Peyer's patch (tissue), 4 donors: Measurements from ENCODE around the gene ZSCAN21.

Source experiments
- POLR2A ChIP-seq, 2 donors: fragments of 450-650 bp; IDR thresholded peaks; one replicate each; pipeline ENCODE4 v1.5.1; 2017; ENCODE audit warnings: antibody characterized with exemption in 2 of 2, mild to moderate bottlenecking in 2 of 2, moderate library complexity in 2 of 2
- TF ChIP-seq, protein P1 (sequence below), 6 experiments: fragments of 450-650 bp in 4 of 6; fragments of 200-600 bp in 2 of 6; sonication (generic) in 1 of 6; IDR thresholded peaks; one replicate each; pipeline ENCODE4 v1.5.1; 2017 to 2019; ENCODE audit warnings: antibody characterized with exemption in 6 of 6, mild to moderate bottlenecking in 3 of 6, moderate library complexity in 1 of 6

- TF ChIP-seq, protein P1, sequence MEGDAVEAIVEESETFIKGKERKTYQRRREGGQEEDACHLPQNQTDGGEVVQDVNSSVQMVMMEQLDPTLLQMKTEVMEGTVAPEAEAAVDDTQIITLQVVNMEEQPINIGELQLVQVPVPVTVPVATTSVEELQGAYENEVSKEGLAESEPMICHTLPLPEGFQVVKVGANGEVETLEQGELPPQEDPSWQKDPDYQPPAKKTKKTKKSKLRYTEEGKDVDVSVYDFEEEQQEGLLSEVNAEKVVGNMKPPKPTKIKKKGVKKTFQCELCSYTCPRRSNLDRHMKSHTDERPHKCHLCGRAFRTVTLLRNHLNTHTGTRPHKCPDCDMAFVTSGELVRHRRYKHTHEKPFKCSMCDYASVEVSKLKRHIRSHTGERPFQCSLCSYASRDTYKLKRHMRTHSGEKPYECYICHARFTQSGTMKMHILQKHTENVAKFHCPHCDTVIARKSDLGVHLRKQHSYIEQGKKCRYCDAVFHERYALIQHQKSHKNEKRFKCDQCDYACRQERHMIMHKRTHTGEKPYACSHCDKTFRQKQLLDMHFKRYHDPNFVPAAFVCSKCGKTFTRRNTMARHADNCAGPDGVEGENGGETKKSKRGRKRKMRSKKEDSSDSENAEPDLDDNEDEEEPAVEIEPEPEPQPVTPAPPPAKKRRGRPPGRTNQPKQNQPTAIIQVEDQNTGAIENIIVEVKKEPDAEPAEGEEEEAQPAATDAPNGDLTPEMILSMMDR (IDR thresholded peaks at IDR 0.05), result no peak
- TF ChIP-seq POLR2A (IDR thresholded peaks at IDR 0.05), result no peak
Observed at GRCh38 chr7:100040575-100040974, 9.0 kb upstream of the ZSCAN21 start.
